HuH-7 (cell line): ENCODE results near the gene TLE7.

Experiments used
- DNase-seq: peaks from one replicate; pipeline ENCODE4 v3.0.0; 2011; ENCODE audit warnings: low spot score

The TLE7 gene

DNA sequence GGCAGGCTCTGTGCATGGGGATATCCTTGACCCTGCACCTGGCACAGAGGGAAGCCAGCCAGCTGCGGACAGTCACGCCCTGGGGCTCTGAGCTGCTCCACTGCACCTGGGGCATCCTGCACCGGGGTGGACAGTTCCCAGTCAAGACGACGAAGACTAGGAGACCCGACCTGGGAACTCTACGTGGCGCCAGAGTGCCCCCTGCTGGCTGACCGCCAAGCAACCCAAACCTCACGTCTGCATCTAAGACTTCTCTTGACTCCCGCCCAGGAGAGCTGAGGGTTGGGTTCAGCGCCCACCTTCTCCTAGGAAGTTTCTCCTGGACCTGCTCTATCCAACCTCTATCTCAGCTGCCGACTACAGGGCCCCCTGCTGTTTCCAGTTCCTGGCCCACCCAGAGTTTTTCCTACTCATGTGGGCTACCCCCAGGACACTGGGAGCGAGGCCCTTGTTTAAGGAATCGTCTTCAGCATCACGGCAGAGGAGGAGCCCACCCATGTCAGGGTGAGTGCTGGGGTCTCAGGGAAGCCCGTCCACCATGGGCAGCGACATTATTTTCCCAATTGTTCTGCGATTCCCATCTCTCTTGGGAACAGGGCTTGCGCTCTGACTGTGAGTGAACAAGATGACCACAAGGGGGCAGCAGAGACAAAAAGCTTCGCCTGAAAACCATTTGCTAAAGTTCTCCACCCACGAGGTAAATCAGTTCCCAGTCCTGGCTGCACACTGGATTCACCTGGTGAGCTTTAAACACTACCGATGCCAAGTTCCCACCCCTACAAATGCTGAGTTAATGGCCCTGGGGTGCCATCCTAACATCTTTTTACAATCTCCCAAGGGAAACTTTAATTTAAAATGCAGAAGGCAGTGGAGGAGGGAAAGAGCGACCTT, 29.3 kb downstream of the TLE7 start:
- peak; percentile 82 for DNase-seq

DNA sequence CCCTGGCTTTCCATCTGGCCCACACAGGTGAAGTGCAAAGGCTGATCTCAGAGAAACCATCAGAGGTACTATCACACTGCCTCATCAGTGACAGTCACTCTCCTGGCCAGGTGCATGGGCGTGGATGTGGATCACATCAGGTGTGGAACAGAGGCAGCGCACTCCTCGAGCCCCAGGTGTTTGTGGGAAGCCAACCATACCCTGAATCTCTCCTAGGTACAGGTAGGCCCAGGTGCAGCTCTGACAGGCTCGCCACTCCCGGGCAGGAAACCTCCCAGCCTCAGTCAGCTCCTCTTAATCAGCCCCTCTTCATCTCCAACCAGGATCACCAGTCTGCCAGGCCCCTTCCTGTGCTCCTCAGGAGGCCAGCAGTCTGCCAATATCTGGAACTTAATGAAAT, 31.7 kb downstream of the TLE7 start:
- no peak for DNase-seq

DNA sequence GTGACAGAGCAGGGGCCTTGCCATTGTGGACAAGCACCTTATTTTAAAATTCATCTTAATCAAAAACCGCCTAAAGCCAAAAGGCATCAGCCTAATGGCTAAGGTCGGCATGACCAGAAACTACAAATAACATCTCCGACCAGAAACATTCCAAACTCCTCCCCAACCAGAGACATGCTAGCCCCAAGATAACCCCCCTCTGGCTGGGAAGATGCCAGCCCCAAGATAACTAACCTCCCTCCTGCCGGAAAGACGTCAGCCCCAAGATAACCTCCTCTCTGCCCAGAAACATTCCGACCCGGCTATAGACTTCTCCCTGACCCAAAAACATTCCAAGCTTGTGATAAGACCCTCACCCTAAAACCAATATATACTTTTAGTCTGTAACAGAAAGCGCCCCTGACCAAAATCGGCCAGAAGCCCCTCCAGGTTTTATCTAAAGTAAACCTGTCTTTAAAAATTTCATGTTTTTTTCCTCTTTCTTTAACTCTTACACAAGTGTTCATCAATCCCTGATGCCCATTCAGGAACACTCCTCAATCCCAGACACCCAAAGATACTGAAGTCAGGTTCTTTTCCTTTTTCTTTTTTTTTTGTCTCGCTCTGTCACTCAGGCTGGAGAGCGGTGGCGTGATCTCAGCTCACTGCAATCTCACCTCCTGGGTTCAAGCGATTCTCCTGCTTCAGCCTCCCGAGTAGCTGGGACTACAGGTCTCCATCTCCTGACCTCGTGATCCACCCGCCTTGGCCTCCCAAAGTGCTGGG, 32.7 kb downstream of the TLE7 start:
- DNase-seq: no peak

DNA sequence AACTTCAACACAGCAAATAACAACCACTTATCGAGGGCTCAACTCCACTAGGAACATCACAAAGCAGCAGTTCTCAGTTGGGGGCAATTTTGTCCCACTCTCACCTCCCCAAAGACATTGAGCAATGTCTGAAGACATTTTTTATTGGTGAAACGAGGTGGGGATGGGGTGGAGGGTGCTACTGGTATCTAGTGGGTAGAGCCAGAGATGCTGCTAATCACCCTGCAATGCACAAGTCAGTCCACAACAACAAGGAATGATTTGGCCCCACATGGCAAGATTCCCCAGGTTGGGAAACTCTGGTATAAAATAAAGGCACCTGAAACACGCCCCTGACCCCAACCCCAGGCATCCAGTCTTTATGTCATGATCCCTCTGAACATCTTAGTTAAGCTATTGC, 33.3 kb downstream of the TLE7 start:
- DNase-seq: no peak

DNA sequence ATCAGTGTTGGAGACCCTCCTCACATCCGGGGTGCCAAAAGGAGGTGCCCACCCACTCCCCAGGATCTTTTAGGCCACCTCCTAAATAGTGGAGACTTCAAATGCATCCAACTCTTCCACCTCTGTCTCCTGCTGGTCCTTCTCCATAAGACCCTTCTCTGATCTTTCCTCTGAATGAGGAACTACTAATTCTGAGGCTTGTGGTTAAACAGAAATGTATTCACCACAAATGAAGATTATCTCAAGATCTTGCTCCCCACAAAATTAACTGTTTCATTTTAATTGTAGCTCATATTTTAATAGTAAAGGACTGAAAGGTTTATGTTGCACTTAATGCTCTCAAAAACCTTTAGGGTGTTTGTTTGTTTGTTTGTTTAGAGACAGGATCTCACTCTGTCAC, 34.1 kb downstream of the TLE7 start:
- DNase-seq: no peak

DNA sequence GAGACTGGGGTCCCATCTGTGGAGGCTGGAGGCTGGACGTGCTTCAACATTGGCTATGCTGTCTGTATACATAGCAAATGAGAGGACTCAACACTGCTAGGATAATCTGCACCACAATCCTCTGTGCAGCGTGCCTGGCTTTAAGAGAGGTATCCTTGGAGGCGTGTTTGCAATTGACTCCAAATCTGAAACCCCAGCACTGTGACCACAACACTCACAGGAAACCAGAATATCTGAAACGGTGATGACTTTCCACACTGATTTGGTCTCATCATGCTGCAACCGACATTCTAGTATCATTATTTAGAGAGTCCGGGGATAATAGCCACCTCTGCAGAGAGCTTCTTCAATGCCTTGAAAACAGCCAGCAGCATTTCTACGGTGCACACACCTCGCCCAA, 35.1 kb downstream of the TLE7 start:
- DNase-seq: no peak

DNA sequence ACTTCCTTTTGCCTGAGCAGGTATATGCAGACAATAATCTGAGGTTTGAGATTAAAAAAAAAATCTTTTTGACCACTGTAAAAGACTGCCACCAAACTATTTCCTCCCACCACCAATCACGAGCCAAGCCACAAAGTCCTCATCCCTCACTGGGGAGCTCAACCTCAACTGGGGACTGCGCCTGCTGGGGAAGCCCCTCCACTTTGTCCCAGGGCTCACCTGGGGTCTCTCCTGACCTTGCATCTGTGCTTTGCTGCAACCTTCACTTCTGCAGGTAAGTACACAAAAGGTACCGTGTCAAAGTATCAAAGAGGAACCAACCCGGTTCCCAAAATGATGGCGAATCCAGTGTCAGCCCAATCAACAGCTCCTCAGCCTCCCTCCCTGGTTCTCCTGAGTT, 35.5 kb downstream of the TLE7 start:
- DNase-seq: no peak

DNA sequence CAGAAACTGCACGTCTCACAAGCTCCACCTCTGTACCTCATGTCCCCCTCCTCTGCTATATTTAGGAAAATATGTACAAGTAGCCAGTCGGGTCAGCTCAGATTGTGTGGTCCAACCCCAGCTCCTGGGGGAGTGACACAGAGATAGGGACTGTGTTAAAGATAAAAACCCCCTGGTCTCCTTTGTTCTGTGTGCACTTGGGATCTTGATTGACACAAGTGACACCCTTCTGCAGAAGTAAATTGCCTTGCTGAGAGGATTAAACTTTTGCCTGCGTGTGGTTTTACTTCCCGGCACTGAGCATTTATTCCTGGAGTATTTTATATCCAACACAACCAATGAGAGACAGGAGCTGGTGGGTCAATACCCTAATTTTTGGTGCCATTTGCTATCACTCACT, 37.5 kb downstream of the TLE7 start:
- DNase-seq: no peak

DNA sequence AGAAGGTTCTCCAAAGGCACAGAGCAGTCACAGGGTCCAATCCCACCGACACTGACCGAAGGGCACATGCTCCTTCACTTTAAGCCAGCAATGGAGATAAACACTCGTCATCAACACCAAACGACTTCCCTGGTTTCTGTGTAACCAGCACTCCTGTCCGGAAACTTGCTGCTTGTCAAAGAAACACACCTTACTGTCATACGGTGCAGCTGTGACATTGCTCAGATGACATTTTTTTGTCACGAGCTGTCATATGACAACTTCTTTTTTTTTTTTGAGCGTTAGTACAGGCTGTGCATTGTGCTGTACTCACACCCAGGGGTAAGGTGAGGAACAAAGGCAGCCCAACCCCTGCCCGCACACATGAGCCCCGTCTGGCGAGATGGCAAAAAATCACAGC, 39.2 kb downstream of the TLE7 start:
- no peak for DNase-seq

DNA sequence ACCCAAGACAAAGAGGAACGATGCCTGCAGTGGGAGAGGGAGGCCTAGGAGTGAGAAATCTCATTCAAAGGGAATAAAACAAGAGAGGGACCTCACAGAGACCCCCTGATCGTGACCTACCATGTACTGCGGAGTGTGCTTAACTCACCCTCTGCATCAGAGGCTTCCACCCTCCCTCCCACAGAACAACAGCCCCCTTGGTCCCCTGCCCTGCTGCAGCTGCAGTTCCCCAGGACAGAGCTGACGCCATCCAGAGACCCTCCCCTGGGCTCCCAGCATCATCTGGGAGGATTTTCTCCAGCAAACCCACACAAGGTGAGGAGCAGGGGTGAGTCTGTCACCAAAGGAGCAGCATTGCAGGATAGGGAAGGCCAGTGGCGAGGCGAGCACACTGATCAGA, 39.8 kb downstream of the TLE7 start:
- DNase-seq: no peak

DNA sequence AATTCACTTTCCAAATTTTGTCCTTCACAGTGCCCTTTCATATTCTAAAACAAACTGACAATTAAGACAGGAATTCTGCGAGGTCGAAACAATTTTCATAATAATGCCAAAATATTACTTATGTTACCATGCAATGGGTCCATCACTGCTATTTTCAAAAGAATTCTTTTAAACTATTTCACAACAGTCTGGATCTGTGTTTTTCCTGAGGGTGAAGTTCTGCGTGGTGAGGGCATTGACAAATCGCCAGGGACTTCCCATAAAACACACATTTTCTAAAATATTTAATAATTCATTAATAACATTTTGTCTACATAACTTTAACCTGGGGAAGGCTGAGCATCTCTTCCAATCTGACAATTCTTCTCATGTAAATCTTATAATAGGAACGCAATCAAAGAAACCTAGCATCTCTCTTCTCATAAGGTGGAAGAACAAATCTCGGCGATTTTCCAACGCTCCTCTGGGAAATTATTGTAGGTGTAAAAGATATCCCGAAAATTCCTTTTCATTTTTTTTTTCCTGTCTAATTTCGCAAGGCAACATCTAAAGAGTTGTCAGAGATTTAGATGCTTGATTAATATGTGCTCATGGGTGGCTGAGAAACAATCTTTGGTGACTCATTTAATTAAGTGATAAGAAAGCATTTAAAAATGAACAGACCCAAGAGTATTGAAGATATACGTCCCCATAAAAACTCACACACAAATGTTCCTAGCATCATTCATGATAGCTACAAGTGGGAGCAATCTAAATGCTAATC, 41.9 kb downstream of the TLE7 start:
- DNase-seq: no peak

DNA sequence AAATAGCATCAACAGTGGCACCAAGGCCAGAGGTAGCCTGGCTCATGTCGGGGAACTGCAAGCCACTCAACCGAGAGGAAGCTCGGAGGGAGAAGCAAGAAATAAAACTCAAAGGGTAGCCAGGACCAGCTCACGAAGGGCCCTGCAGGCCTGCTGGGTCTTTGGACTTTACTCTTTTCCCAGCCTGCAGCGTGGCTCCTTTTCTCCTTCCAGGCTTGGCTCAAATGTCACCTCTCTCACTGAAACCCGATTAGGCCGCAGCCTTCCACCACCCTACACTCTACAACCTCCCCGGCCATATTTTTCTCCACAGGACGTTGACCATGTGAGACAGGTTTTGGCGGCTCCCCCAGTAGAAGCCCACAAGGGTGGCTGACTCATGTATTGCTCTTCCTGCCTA, 45.3 kb downstream of the TLE7 start:
- no peak for DNase-seq

DNA sequence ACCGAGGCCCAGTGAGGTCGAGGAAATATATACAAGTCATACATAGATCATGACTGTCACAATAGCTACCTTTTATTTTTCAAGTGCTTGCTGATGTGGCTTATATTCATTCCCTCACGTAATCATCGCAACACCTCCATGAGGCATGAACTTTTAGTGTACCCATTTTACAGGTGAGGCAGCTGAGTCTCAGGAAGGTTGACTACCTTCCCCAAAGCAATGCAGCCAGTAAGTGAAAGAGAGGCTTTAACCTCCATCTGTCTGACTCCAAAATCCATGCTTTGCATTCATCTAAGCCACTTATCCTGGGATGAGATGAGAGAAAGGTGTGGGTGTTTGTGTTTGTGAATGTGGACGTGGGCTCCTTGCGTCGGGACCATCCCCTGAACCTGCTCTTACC, 52.5 kb downstream of the TLE7 start:
- DNase-seq: no peak

DNA sequence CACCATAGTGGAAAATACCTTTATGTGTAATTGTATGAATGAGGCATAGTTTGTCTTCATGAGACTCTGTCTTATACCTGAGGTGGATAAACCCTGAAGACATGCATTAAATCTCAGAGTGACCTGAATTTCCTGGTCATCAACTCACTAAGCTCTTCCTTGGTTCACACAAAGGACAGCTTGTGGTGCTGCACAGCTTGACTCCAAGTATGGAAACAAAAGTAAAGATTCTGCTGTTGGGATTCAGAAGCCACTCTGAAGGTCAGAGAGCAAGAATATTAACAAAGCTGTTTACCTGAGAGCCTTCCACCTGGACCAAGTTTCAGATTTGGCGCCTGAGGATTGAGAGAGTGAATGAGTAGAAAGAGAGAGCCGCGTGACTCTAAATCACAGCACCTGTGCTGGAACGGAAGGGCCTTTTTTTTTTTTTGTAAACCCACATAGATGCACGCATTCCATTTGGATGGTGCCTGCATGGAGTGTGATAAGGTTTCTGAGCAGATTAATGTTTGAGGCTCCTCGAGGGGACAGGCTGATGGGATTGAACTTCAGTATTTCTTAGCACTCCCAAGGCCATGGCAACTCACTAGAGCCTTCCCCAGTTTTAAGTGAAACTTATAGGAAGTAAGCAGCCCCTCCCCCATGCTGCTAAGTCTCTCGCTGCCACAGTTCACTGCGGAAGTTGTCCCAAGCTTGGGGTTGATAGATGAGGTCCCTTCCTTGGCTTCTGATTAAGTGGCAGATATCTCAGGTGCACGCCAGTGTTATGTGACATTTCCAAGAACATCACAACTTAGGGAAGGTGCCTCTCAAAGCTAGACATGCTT, 54.6 kb downstream of the TLE7 start:
- DNase-seq: no peak

DNA sequence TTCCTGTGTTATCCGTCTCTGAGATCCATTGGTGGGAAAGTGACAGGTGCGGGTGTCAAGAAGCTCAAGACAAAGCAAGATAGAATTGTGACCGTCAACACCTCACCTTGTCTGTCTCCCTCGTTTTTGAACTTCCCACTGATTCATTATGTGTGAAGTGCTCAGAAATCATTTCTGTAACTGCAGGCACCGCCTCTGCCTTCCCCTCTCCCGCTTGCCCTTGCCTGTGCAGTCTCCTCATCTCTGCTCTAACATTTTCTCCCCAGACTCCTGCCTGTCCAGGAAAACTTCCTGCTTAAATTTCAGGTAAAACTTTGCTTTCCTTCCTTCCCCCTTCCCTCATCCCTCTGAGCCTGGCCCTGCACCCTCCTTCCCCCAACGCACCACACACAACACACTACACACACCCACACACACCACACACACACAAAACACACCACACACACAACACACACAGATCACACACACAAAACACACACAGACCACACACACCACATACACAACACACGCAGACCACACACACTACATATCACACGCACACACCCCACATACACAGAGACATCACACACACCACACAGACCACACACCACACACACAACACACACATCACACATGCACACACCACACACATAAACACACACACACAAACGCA, 57.7 kb downstream of the TLE7 start:
- DNase-seq: no peak

DNA sequence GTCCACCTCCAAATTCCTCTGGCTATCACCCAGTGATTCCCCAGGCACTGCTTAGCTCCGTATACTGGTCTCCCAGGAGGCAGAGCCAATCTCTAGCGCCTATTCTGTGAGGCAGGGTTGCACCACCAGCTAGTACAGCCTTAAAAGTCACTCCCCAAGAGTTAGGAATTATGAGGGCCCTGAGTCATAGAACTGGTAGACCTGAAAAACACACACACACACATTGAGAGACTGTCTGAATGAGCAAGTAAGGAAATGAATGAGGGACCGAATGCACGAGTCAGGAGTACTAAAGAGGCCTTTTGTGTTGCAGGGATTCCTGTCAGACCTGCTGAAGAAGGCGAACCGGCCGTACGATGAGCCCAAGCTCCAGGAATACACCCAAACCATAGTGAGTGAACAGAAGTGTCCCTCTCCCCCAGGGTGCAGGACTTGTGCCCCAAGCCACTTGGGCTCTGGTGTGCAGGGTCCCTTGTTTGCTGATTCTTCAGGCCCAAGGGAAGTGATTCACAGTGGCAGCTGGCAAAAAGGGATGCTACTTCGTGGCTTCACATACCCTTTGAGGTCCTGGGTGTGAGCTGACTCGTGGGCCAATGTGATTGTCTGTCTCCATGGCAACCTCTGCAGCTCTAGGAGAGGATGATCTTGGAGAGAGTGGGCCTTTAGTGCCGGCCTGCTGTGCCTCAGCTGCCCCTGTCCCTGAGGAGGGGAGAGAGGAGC, 58.6 kb downstream of the TLE7 start:
- DNase-seq: no peak

DNA sequence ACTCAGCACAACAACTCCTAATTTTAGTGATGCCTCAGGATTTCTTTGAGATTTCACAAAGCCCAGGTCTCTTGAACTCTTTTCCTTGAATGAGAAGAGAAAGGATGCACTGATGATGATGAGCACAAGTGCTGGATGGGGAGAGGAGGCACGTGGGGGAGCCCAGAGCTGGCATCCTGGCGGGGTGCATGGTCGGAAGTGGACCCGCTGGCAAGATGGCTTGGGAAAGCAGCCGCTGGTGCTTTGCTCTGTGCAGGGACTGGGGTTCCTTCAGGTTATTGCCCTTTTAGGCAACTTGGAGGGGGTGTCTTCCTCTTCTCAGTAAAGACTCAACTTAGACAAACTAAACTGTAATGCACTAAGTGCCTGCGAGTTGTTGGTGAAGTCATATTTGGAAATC, 61.0 kb downstream of the TLE7 start:
- DNase-seq: no peak
